GM21381 (cell line): ENCODE data around the gene RTL10.

Experiments
- ATAC-seq: cut with Tn5 transposase; IDR thresholded peaks from one replicate; pipeline ENCODE4 v1.9.1; 2021; ENCODE audit warnings: mild to moderate bottlenecking, moderate library complexity; ENCODE audit not compliant: unreplicated experiment

The RTL10 gene

DNA sequence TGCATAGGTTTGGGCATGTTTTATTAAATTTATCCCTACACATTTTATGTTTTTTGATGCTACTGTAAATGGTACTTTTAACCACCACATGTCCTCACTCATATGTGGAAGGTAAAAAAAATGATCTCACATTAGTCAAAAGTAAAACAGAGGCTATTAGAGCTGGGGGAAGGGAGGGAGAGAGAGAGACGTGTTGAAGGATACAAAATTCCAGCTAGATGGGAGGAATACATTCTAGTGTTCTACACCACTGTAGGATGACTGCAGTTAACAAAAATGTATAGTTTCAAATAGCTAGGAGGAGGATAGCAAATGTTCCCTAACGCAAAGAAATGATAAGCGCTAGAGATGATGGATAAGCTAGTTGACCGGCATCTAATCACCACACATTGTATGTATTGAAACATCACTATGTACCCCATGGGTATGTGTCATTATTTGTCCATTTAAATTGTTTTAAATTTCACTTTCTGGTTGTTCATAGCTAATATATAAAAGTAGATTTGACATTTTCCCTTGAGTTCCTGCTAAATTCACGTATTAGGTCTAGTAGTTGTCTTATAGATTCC lies 9.9 kb upstream of the RTL10 start:
- no peak for ATAC-seq

DNA sequence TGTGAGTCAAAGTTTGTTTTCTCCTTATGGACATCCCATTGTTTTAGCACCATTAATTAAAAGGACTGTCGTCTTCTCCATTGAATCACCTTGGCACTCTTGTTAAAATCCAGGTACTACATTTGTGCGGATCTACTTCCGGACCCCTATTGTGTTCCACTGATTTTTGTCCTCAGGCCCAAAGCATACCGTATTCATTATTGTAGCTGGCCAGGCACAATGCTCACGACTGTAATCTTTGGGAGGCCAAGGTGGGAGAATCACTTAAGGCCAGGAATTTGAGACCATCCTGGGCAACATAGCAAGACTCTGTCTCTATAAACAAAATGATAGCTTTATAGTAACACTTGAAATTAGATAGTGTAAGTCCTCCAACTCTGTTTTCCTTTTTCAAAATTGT lies 8.9 kb upstream of the RTL10 start:
- no peak for ATAC-seq

DNA sequence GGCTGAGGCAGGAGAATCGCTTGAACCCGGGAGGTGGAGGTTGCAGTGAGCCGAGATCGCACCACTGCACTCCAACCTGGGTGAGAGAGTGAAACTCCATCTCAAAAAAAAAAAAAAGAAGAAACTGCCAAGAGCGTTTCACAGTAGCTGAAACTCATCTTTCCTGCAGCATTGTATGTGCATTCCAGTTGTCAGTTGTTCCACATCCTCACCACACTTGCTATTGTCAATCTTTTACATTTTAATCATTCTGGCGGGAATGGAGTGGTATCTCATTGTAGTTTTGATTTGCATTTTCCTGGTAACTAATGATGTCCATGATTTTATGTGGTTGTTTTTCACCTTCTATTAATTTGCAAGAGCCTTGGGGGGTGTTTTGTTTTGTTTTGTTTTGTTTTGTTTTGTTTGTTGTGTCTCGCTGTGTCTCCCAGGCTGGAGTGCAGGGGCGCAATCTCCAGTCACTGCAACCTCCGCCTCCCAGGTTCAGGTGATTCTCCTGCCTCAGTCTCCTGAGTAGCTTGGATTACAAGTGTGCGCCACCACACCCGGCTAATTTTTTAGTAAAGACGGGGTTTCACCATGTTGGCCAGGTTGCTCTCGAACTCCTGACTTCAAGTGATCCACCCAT lies 8.1 kb upstream of the RTL10 start:
- ATAC-seq, result no peak

DNA sequence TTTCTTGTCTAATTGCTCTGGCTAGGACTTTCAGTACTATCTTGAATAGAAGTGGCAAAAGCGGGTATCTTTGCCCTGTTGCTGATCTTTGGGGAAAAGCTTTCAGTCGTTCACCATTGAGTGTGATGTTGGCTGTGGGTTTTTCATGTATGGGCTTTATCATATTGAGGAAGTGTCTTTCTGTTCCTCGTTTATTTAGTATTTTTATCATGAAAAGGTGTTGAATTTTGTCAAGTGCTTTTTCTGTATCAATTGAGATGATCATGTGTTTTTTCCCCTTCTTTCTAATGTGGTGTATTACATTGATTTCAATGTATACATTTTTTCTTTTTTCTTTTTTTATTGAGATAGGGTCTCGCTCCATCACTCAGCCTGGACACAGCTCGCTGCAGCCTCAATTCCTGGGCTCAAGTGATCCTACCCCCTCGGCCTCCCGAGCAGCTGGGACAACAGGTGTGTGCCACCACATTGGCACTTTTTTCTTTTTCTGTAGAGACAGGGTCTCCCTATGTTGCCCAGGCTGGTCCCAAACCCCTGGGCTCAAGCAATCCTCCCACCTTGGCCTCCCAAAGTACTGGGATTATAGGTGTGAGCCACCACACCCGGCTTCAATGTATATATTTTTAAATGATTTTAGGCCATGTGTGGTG lies 5.3 kb upstream of the RTL10 start:
- no peak for ATAC-seq

DNA sequence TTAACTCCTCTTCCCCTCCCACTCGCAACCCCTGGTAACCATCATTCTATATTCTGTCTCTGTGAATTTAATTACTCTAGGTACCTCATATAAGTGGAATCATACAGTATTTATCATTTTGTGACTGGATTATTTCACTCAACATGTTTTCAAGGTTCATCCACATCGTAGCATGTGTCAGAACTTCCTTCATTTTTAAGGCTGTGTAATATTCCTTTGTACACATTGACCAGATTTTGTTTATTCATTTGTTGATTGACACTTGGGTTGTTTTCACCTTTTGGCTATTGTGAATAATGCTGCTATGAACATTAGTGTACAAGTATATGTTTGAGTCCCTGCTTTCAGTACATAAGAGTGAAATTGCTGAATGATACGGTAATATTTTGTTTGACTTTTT lies 2.7 kb upstream of the RTL10 start:
- ATAC-seq, result no peak

DNA sequence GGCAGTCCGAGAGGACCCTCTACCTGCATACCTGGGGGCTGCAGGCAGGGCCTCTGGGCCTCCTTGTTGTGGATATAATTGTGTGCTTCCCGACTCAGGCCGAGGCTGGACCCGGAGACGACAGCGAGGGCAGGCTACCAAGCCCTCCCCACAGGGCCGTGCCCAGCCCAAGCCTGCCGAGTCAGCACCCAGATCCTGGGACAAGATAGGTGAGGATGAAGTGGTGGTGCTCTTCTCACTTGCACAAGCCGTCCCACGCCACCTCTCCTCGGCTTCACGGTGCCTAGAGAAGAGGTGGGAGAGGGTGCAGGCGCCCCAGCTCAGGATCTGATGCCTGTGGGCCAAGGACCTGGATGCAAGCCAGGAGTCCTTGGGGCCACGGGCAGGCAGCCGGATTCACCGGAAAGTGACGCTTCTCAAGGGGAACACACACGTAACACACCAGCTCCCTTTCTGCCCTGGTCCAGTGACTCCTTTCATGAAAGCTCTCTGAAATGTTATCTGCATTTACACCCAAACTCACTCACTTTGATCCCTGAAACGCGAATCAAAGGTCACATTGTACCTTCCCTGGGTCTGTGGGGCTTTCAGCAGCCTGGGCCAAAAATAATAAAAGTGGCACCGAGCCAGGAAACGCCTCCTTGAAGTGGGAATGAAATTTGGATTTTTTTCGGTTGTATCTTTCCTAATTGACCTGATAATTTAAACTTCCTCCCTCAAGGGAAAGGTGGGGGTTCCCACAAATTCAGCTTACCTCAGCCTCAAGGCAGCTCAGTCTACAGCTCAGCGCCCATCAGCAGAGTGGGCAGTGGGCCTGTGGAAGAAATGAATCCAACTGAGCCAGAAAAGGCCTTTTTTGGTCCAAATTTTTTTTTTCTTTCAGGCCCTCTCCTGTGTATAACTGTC lies 1.1 kb upstream of the RTL10 start:
- ATAC-seq, result peak; percentile 19

DNA sequence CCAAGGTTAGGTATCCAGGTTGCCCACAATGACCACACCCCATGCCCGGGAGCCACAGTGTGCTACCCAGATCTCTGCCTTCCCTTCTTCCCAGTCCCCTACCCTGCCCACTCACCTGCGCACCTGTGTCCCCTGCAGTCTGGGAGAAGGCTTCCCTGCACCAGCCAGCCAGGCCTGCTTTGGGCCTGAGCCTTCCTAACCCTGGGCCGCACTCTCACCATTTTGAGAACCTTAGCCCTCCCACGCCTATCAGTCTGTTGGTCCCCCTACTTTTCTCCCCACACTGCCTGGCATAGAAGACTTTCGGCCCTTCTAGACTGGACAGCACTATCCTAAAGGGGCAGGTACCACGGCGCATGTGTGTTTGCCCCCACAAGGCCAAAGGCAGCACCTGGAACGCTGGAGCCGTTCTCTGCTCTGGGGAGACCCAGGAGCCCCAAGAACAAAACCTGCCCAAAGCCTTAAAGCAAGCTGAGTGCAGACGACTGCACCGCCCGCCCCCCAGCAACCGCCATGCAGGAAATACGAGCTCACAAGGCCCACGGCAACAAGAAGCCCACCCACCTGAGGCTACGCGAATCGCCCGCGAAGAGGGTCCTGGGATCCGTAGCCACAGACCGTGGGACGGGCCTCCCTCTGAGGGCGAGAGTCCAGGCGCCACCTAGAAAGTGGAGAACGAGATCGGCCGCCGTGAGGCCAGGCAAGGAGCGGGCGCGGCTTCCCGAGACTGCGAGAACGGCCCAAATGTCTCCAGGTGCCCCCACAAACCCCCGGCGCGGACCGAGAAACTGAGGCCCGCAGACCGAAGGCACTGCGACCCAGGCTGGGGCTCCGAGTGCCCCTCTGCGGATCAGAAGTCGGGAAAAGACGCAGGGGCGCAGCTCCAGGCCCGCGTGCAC lies 546 bp downstream of the RTL10 start:
- ATAC-seq, result peak; percentile 10

DNA sequence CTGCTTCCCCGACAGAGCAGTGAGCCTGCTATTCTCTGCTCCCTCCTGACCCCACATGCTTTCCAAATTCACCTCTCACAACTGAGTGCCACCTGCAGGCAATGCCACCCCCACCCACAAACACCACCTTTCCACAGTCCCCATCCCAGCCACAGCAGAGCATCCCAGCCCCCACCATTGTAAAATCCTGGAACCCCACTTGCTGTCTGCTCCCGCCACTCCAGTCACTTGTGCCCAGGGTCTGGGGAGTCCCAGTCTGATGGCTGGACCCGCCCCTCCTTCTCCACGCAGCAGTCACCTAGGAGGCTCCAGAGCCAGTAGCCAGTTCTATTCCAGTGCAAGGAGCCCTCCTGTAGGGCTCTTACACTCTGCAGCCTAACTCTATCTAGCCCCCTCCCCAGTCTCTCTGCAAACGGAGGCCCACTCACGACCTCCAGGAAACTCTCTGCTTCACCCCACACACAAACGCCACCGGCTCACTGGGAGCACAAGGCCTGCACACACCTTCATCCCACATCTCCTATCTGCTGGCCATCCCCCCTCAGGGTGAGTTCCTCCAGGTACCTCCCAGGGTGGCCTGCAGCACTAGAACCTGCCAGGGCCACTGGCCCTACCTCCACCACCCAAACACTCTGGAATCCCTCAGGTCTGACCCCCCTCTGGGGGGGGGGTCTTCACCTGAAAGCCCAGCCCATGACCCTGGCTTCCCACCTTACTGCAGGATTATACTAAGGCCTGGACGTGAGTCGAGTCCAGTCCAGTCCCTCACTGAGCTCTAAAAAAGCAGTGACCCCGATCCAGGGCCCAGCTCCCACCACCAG lies 1.4 kb downstream of the RTL10 start:
- no peak for ATAC-seq

DNA sequence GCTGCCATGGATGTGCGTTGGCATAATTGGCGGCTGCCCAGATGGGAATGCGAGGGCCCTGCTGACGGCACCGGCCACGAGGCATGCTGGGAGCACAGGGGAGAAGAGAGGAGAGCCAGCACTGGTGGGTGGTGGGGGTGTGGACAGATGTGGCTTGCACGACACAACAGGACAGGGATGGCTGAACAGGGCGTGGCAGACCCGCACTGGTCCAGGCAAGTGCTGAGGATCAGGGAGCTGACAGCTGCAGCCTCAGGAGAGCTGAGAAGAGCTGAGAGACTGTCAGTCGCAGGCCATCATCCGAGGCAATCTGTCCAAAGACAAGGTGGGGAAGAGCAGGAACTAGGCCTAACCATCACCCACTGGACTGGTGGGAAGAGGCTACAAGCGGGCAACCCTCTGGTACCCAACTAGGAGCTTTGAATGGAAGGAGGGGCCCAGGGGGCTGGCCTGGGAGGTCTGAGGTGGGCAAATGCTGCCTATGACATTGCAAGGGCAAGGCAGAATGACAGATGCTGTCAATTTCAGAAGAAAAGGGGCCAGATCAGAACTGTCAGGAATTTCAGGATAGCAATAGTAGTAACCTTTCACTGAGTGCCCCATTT lies 2.4 kb downstream of the RTL10 start:
- ATAC-seq, result no peak

DNA sequence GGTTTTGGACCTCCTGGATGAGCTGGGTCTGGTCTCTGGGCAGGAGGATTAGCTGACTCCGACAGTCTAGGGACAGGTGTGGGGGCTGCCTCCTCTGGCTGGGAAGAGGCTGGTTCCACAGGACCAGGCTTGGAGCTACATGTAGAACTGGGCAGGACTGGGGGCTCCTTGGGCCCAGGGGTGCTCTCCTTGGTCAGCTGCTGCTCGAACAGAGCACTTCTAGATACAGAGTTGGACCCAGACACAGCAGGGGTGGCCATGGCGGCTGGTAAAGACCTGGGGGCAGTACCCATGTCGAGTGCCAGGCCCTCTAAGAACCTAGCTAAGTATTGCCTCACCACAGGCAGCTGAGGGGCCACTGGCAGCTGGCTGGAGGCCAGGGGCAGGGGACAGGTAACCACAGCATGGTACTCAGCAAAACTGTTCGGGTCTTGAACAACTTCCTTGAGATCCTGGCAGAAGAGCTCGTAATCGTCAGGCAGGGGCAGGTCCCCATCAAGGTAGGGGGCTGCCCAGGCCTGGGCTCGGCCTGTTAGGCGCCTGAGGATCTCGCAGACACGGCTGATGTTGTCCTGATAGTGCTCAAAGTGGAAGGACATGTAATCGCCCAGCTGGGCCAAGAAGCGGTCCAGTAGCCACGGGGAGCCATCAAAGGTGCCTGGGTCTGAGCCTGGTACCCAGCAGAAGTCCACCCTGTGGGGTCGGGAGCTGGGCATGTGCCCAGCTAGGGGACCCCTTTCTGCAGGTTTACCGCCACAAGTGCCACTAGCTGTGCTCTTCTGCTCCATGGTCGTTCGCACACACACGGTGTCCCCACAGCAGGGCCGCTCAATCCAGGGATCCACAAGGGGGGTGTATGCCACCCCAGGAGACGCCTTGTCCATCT lies 3.1 kb downstream of the RTL10 start:
- ATAC-seq, result no peak

DNA sequence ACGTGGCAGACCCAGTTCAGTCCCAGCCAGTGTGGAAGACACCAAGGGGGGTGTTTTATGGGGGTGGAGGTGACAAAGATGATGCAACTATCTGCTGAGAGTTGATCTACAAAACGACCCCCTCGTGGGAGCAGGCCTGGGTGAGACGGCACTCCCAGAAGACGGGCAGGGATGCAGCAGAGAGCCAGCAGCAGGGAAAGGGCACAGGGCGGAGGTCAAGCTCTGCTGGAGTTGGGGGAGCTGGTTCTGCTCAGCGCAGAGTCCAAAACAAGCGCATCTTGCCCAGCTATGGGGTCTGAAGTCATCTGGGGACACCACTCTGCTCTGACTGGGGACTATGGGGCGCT lies 3.9 kb downstream of the RTL10 start:
- no peak for ATAC-seq

DNA sequence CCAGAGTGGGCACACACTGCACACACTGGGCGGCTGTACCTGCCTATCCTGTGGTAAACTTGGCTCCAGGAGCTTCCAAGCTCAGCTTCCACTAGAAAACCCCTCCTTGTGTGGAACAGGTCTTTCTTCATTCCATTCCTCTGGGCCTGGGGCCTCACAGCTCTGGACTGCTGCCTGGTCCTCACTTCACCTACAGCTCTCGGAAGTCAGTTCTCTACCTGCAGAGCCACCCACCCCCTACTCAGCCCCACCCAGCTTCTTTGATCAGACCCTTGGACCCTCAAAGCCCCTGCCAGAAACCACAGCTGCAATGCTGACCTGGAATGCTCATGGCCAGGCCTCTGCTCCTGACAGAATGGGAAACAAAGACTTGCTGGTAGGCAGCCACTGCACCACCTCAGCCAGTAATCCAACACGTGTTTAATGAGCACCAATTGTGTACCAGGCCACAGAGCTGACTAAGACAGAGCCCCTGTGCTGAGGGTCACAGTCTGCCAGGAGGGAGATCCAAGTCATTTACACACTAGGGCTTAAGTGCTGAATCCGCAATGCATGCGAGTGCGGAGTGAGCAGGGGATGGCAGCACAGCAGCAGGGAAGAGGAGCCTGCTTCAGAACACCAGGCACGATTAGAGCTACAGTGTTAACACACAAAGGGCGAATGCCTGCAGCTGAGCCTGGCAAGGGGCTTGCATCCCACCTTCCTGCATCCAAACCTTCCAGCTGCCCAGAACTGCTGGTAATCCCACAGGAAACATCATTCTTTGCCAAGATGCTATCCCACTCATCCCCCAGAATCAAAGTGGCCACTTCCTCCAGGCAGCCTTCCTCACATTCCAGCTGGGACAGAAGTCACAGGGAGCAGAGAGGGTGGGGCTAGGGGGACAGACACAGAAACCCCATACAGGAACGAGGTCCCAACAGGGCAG lies 4.6 kb downstream of the RTL10 start:
- ATAC-seq, result no peak

DNA sequence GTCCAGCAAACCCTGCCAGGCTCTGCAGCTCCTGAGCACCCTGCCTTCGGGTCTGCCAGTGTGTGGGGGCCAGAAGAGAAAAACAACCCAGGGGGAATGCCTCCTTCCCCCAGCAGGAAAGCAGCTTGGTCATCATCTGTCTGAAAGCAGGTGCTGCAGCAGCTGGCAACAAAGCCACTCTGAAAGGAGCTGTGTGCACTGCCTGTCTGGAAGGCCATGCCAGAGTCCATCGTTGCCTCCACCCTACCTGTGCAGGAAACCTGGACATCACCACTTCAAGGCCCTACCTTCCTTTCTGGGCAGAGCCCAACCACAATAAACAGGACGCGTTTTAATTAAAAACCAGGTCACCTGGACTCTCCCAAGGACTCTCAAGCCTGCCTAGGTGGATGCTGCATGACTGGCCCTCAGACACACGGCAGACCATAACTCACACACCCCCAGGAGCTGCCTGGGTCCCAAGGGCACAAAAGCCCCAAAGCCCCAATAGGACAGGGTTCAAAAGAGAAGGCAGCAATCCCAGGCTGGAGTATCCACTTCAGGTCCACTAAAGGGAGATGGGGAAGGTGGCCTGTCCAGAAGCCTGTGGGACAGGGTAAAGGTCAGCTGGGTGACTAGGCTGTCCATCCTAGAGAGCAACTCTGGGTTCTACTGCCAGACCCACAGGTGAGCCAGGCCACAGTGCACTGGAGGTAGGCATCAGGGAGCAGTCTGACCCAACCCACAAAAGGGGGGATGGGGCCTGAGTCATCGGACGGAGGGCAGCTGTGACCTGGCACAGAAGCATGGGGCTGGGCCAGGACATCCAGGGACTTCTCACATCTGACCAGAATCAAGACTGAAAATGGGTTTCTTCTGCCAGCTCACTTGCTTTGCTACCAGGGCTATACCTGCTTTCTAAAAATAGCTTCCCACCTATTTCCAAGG lies 6.1 kb downstream of the RTL10 start:
- no peak for ATAC-seq

DNA sequence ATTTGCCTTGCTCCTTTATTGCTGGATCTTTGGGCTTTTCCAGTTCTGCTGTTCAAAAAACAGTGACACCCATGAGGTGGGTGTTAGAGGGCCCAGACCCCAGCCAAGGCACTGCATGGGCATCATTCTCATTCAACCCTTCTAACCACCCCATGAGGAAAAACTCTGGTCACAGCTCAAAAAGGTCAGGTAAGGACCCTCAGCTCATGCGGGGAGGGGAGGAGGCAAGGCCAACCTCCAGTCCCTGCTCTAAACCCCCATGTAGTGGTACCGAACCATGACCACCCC lies 7.4 kb downstream of the RTL10 start:
- no peak for ATAC-seq

DNA sequence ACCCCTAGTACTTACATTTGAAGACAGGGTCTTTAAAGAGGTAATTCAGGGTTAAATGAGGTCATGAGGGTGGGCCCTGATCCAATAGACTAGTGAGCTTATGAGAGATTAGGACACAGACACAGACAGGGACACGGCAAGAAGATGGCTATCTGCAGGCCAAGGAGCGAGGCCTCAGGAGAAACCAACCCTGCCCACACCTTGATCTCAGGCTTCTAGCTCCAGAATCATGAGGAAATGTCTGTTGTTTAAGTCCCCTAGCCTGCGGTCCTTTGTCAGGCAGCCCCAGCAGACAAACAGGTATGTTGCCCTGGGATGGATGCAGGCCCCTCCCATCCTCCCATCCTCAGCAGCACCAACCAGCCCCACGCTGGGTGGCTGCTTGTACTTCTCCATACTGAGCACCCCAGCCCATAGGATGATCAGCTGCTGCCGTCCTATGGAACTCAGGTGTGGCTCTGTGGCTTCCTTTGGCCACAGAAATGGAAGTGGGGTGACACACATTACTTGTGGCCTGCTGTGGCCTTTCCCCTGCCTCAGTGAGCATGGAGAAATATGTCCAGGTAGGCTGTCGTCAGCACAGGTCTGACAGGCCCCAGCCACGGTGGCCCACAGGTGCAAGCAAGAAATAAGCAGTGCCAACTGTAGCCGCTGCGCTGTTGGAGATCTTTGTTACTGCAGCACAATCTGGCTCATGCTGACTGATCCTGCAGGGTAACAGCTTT lies 7.9 kb downstream of the RTL10 start:
- ATAC-seq, result no peak
